ENCODE data around the gene STPG1.

Gene STPG1

GRCh38 chr1:24308365-24309015 lies 105.1 kb downstream of the STPG1 start:
- peak; percentile 32 to 57 for DNase-seq (ENCODE audit: low read depth in 2 of 2)
- no peak overlapping the region for H3K4me3 ChIP-seq (replicated peaks in 1 of 2; ENCODE audit: low read depth in 2 of 2, low read length in 2 of 2)
- TF ChIP-seq CTCF (IDR thresholded peaks at IDR 0.05; ENCODE audit: low read depth, low read length): peak; percentile 41

All from cardiac fibroblast (primary cell).